ENCODE data around the gene USP17L11.
"Not testable (repeated sequence)": the region's sequence is repeated elsewhere in the genome, so short reads cannot be mapped to it uniquely, and the experiment has no call there.

USP17L11 gene

DNA sequence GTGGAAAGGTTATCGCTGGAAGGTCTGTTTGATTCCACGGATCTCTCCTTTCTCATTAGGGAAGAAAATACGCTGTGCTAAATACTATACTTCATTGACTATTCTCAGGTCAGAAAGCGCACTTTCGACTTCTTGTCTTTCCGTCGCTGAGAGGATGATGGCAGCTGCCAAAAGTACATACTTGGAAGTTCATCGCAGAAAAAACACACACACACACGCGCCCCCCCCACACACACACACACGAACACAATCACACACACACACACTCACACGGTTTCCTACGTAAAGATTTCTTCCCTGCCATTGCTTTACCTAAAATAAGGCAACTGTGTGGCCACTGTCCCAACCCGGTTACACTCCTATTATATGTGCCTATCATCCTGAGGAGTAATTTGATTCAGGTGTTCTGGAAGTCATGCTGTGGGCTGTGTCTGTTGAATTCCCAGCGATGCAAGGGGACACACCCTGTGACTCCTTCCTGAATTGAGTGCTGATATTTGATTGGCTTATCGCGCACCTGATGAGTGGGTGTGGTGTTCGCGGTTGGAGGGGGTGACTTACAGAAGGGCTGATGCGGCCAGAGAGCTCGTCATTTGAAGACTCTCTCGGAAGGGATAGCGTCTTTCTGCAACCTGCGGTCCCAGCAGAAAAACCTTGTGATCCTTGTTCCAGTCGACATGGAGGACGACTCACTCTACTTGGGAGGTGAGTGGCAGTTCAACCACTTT lies 32.9 kb downstream of the USP17L11 start, which contains the start of gene USP17L18:
Gene USP17L18, plus strand, starts transcription at position 678 of the 728 bp plus-strand sequence. Its CDS starts 0 bp downstream, at position 678.
- H3K36me3 ChIP-seq (ENCODE audit: control insufficient read depth in 2 of 2, insufficient read depth in 1 of 2, low read length in 2 of 2); H3K27ac ChIP-seq (ENCODE audit: extremely low read depth, low read depth, low read length); H3K4me3 ChIP-seq (ENCODE audit: low read depth, low read length); CTCF ChIA-PET; H3K9me3 ChIP-seq (ENCODE audit: control insufficient read depth, insufficient read depth, low read depth, low read length); POLR2A ChIA-PET; H3K4me1 ChIP-seq (ENCODE audit: control insufficient read depth, insufficient read depth, low read length): not testable (repeated sequence)

DNA sequence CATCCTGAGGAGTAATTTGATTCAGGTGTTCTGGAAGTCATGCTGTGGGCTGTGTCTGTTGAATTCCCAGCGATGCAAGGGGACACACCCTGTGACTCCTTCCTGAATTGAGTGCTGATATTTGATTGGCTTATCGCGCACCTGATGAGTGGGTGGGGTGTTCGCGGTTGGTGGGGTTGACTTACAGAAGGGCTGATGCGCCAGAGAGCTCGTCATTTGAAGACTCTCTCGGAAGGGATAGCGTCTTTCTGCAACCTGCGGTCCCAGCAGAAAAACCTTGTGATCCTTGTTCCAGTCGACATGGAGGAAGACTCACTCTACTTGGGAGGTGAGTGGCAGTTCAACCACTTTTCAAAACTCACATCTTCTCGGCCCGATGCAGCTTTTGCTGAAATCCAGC lies 37.9 kb downstream of the USP17L11 start, which contains the start of gene USP17L19:
Gene USP17L19, plus strand, starts transcription at position 301 of the 400 bp plus-strand sequence. Its CDS starts 0 bp downstream, at position 301.
- H3K36me3 ChIP-seq (ENCODE audit: control insufficient read depth in 2 of 2, insufficient read depth in 1 of 2, low read length in 2 of 2); H3K4me3 ChIP-seq (ENCODE audit: low read depth, low read length); CTCF ChIA-PET; H3K4me1 ChIP-seq (ENCODE audit: control insufficient read depth, insufficient read depth, low read length); POLR2A ChIA-PET; H3K9me3 ChIP-seq (ENCODE audit: control insufficient read depth, insufficient read depth, low read depth, low read length); H3K27ac ChIP-seq (ENCODE audit: extremely low read depth, low read depth, low read length): not testable (repeated sequence)

DNA sequence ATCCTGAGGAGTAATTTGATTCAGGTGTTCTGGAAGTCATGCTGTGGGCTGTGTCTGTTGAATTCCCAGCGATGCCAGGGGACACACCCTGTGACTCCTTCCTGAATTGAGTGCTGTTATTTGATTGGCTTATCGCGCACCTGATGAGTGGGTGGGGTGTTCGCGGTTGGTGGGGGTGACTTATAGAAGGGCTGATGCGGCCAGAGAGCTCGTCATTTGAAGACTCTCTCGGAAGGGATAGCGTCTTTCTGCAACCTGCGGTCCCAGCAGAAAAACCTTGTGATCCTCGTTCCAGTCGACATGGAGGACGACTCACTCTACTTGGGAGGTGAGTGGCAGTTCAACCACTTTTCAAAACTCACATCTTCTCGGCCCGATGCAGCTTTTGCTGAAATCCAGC lies 42.6 kb downstream of the USP17L11 start, which contains the start of gene USP17L20:
Gene USP17L20, plus strand, starts transcription at position 301 of the 400 bp plus-strand sequence. Its CDS starts 0 bp downstream, at position 301.
- POLR2A ChIA-PET; H3K9me3 ChIP-seq (ENCODE audit: control insufficient read depth, insufficient read depth, low read depth, low read length); H3K4me3 ChIP-seq (ENCODE audit: low read depth, low read length); H3K36me3 ChIP-seq (ENCODE audit: control insufficient read depth in 2 of 2, insufficient read depth in 1 of 2, low read length in 2 of 2); H3K27ac ChIP-seq (ENCODE audit: extremely low read depth, low read depth, low read length); CTCF ChIA-PET; H3K4me1 ChIP-seq (ENCODE audit: control insufficient read depth, insufficient read depth, low read length): not testable (repeated sequence)

- H3K27ac ChIP-seq (ENCODE audit: extremely low read depth, low read depth, low read length); H3K4me1 ChIP-seq (ENCODE audit: control insufficient read depth, insufficient read depth, low read length); CTCF ChIA-PET; POLR2A ChIA-PET; H3K4me3 ChIP-seq (ENCODE audit: low read depth, low read length); H3K9me3 ChIP-seq (ENCODE audit: control insufficient read depth, insufficient read depth, low read depth, low read length); H3K36me3 ChIP-seq (ENCODE audit: control insufficient read depth in 2 of 2, insufficient read depth in 1 of 2, low read length in 2 of 2): not testable (repeated sequence)
These were observed 47.4 kb downstream of the USP17L11 start, which contains the start of gene USP17L21 for GRCh38 chr4:9262572-9262971. Gene USP17L21, plus strand, starts transcription at chr4:9262872. Its CDS starts 0 bp downstream, at chr4:9262872.

Data from HEK293 (cell line).